Lower leg skin (tissue), 4 donors: ENCODE measurements around the gene LCN9. TPM values are rescaled to one million over a fixed set of nuclear protein-coding genes. Genes with fewer than 3 reads are reported as not detected.
"Not testable (repeated sequence)": the region's sequence is repeated elsewhere in the genome, so short reads cannot be mapped to it uniquely, and the experiment has no call there.

Source experiments
- DNase-seq, 2 donors: peaks; one replicate each; pipeline ENCODE4 v3.0.0-alpha.2; 2019; ENCODE audit warnings: low spot score in 2 of 2
- H3K4me3 ChIP-seq: fragments of 200-600 bp; sonication (generic); 2 replicates; pipeline ENCODE4 v1.5.1; 2017; ENCODE audit warnings: mild to moderate bottlenecking, low read depth; ENCODE audit not compliant: poor library complexity, severe bottlenecking
- CTCF ChIP-seq, 3 donors: fragments of 450-650 bp; IDR thresholded peaks; one replicate each; pipeline ENCODE4 v1.5.1; 2016; ENCODE audit warnings: antibody characterized with exemption in 3 of 3, mild to moderate bottlenecking in 3 of 3, moderate library complexity in 2 of 3
- POLR2A ChIP-seq, 2 donors: fragments of 450-650 bp; IDR thresholded peaks; one replicate each; pipeline ENCODE4 v1.6.1; 2016 to 2017; ENCODE audit warnings: antibody characterized with exemption in 2 of 2, mild to moderate bottlenecking in 1 of 2, moderate library complexity in 1 of 2
- WGBS, 2 donors: methylation state at CpG; one replicate each; pipeline ENCODE4 v1.1.5; 2018; 5-methylcytosine and 5-hydroxymethylcytosine counted together
- intact Hi-C: fragments of 100-400 bp; cut with DNase I; formaldehyde crosslinking; loops from one replicate; pipeline ENCODE4 v1.15.0; 2023; ENCODE audit warnings: low total_unique reads
- total RNA-seq, 4 donors: library from RNA; depleted of rRNA; stranded (reverse); fragments of >200 nt; gene quantifications; one replicate each; pipeline ENCODE4 v1.1.0, GENCODE V29; 2016

LCN9 gene
- total RNA-seq, 4 donors from 2014 or later, result not detected

GRCh38 chr9:135620558-135620957, 42.6 kb upstream of the LCN9 start:
- no peak for TF ChIP-seq CTCF (IDR thresholded peaks at IDR 0.05)
- no peak for TF ChIP-seq POLR2A (IDR thresholded peaks at IDR 0.05)
- H3K4me3 ChIP-seq, result no peak overlapping the region
- WGBS, 2 donors, result 64 to 71% methylated on average over 7 of the region's 7 CpGs
- no peak for DNase-seq
- intact Hi-C loops, result no loop called here

DNA sequence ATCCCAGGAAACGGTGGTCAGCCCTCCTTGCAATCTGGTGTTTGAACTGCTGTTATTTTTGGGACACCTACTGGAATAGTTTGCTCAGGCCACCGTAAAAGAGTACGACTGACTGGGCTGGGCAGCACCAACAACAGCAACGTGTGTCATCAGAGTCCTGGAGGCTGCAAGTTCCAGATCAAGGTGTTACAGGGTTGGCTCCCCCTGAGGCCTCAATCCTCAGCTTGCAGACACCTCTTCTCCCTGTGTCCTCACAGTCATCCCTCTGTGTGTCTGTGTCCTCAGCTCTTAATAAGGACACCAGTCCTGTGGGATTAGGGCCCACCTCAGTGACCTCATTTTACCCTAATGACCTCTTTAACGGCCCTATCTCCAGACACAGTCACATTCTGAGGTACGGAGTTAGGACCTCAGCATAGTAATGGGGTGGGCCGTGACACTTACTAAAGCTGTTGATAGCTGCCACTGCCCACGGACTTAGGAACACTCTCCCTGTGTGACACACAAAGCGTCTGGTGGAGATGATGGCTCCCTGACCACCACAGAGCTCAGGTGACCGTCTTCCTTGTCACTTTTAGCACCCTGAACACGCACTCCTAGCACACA, 40.6 kb upstream of the LCN9 start:
- WGBS, 2 donors, result 61 to 62% methylated on average over 11 of the region's 11 CpGs
- intact Hi-C loops, result no loop called here
- peak in 1 of 2 donors; percentile 79 for DNase-seq
- no peak overlapping the region for H3K4me3 ChIP-seq
- TF ChIP-seq POLR2A (IDR thresholded peaks at IDR 0.05) (no peak), CTCF (IDR thresholded peaks at IDR 0.05) (no peak)

DNA sequence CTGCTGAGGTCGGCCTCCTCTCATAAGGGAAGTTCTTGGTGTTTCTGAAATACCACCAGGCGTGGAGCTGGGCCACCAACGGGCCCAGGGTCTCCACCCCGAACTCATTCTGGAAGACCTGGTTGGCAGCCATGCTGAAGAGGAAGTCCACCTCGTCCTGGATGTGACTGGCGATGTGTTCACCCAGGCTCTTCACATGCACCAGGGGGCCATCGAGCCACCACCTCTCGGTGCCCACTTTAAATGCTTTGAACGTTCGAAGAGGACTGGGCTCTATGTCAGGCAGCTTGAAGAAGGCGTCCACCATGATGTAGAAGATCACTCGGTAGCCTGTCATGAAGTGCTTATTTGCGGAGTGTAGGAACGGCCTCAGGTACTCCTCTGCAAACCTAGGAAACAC, 38.8 kb upstream of the LCN9 start:
- DNase-seq, result peak in 1 of 2 donors; percentile 79
- H3K4me3 ChIP-seq, result no peak overlapping the region
- WGBS, 2 donors, result 91 to 93% methylated on average over 12 to 14 of the region's 14 CpGs

DNA sequence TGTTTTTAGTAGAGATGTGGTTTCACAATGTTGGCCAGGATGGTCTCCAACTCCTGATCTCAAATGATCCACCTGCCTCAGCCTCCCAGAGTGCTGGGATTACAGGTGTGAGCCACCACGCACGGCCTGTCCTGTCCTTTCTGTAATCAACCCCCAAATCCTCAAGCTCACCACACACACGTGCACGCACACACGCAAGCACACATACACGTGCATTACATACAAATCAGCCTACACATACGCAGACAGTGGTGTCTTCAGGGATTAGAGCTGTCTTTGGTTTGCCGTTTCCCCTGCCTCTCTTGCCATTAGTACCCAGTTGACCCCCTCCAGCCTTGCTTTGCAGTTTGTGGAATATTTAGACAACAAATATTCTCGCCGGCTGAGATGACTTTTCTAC, 30.3 kb upstream of the LCN9 start:
- H3K4me3 ChIP-seq, result no peak overlapping the region
- 91% methylated on average over 10 of the region's 10 CpGs for WGBS, 2 donors
- DNase-seq, result peak in 1 of 2 donors; percentile 26
- TF ChIP-seq POLR2A (IDR thresholded peaks at IDR 0.05) (no peak), CTCF (IDR thresholded peaks at IDR 0.05) (no peak)
- intact Hi-C loops, result no loop called here

More for the DNA sequence above, 38.8 kb upstream of the LCN9 start:
- intact Hi-C loops, result no loop called here
- TF ChIP-seq CTCF (IDR thresholded peaks at IDR 0.05) (no peak), POLR2A (IDR thresholded peaks at IDR 0.05) (no peak)

- intact Hi-C loops, H3K4me3 ChIP-seq: not testable (repeated sequence)
- 76 to 86% methylated on average over 7 of the region's 7 CpGs for WGBS, 2 donors
- peak in 1 of 2 donors; percentile 6 for DNase-seq
Observed at GRCh38 chr9:135636930-135637530, 26.1 kb upstream of the LCN9 start.

DNA sequence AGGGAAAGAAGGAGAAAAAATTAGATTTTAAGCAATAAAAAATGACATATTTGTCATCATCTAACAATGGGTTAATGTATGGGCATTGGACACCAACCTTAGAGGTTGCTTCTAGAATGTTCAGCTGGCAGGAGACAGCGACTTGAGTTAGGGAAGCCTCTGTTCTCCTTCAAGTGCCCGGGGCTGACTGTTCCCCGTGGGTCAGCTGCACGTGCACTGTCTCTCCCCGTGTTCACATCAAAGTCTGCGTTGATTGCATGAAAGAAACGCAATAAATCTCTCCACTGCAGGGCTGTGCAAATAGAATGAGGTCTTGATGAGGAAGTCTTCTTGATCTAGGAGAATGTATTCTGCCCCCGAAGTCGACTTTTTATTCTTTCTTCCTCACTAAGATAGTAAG, 23.9 kb upstream of the LCN9 start, which contains the start of gene GLT6D1:
TSS of gene GLT6D1 (minus strand) at position 345 of the 400 bp plus-strand sequence. CDS start 353 bp downstream, outside the sequence.
- WGBS, 2 donors, result 40 to 54% methylated on average over 9 of the region's 9 CpGs
- peak in 1 of 2 donors; percentile 60 for DNase-seq
- no peak within 1 kb of the TSS for H3K4me3 ChIP-seq
- intact Hi-C loops, result no loop called here
- no peak for TF ChIP-seq CTCF (IDR thresholded peaks at IDR 0.05)
- no peak for TF ChIP-seq POLR2A (IDR thresholded peaks at IDR 0.05)
